Stimulated activated CD8-positive, alpha-beta memory T cell treated with anti-CD3 and anti-CD28 coated beads, Interleukin-7, amount 100 ng/mL, for 1 hour (primary cell): ENCODE results near the gene GJB3.
A peak's percentile ranks its signal among the peaks of the same experiment; 100 is the strongest.
"Not testable (repeated sequence)": the region's sequence is repeated elsewhere in the genome, so short reads cannot be mapped to it uniquely, and the experiment has no call there.

Experiments used
- DNase-seq, 2 donors: peaks; one replicate each; pipeline ENCODE4 v3.0.0-alpha.2; 2020; ENCODE audit warnings: low read depth in 2 of 2

Gene GJB3

GRCh38 chr1:34781071-34781843, at the start of gene GJB3:
GJB3 (plus strand) TSS chr1:34781214; CDS start chr1:34784763, 3,549 bp downstream.
- DNase-seq = no peak

GRCh38 chr1:34732831-34733230, 48.2 kb upstream of the GJB3 start:
- DNase-seq = not testable (repeated sequence)

DNA sequence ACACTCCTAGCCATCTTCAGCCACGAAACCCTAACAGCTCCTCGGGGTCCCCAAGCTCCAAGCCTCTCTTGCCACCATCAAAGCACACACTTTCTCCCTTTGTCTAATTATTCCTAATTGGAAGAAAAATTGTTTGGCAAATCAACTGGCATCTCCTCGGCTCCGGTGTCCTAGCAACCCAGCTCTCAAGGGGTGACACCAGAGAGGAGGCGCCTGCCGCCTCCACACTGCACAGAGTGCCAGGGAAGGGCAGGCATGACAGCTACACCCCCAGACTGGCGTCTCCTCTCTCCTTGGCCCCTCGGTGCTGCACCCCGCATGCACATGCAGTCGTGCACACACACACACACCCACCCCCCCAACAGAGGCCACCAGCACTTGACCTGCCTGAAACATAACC, 44.3 kb upstream of the GJB3 start:
- no peak for DNase-seq

DNA sequence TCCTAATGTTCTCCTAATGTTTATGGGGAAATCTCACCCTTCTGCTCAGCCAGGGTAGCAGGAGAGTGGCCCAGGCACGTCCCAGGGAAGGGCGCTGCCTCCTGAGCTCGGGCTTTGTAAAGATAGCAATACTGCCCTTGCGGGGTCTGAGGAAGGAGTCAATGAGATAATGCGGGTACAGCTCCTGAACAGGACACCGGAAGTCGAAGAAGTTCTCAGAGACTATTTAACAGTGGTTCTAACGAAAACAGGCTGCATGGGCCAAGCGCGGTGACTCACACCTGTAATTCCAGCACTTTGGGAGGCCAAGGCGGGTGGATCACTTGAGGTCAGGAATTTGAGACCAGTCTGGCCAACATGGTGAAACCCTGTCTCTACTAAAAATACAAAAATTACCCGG, 43.8 kb upstream of the GJB3 start:
- not testable (repeated sequence) for DNase-seq

GRCh38 chr1:34739613-34740012, 41.4 kb upstream of the GJB3 start:
- no peak for DNase-seq

DNA sequence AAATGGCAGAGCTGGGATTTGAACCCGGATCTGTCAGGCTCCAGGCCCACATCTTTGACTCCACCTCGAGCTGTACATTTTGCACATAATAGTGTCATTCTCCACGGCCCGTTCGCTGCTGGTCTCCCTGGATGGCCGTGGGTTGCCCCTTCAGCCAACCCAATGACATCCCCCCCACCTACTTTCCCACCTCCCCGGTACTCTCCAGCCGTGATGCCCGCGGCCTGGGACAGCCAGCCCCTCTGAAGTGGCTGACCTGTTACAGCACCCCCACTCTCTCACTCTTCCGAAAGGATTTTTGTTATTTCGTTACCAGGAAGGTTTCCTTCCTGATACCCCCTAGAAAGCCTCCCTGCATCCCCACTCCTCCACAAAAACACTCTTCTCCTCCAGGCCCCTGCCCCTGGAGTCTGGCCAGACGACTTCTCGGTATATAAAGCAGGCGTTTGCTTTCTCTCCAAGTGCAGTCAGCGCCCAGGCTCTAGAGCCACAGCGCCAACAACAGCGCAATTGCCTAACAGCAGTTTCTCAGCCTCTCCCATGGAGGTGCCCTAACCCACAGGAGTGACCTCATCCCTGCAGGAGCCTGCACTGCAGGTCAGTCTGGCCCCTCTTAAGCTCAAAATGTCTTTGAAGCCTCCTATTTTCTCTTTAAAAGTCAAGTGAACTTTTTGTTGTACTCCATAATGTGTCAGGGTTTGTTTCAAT, 40.7 kb upstream of the GJB3 start:
- no peak for DNase-seq

GRCh38 chr1:34742667-34743270, 38.2 kb upstream of the GJB3 start:
- peak; percentile 32 to 64 for DNase-seq

- no peak for DNase-seq
Observed at GRCh38 chr1:34743775-34744174, 37.2 kb upstream of the GJB3 start.

- no peak for DNase-seq
Observed at GRCh38 chr1:34744851-34745250, 36.2 kb upstream of the GJB3 start.

- no peak for DNase-seq
Observed at GRCh38 chr1:34745666-34746065, 35.3 kb upstream of the GJB3 start.

- no peak for DNase-seq
Observed at GRCh38 chr1:34746101-34746500, 34.9 kb upstream of the GJB3 start.

DNA sequence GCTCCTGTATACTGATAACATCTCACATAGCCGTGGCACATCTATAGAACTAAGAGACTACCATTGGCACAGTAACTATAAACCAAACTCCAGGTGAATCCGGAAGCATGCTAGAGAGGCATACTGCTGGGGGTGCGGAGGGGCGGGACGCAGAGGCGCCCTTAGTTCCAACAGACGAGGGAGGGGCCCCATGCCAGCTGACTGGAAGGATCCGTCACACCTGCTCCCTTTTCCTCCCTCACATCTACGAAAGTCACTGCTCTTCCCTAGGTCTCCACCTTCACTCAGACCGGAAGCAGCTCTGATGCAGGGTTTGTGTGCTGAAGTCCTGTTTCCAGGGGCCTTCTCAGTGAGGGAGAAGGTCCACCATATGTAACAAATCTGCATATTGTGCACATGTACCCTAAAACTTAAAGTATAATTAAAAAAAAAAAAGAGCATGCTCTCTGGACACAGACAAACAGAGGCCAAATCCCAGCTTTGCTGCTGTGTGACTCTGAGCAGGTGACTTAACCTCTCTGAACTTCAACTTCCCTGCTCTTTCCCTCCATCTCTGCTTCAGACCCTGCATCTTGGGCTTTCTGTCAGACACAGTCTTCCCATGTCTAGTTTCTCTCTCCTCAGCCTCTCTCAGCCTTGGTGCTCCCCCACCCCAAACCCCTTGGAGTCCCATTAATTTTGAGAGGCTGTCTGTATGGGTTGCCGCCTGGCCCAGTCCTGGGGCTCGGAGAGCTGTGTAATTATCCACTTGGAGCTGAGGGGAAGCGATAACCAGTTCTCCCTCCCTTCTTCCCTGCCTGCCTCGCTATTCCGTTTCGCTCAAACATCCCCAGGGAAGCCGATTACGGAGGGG, 34.0 kb upstream of the GJB3 start:
- DNase-seq = no peak

DNA sequence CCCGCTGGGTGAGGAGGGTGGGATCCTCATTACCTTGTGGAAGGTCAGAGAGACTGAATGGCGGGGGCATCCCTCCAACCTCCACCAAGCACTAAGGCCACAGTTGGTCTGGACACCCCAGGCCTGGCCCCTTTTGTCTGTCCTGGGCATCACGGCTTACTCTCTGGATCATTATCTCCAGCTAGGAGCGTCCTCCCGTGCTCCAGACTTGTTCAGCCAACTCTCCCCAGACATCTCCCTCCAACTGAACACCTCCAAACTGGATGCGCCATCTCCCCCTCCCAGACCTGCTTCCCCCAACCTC, 33.4 kb upstream of the GJB3 start:
- no peak for DNase-seq

- DNase-seq = no peak
Observed at GRCh38 chr1:34749992-34750391, 31.0 kb upstream of the GJB3 start.

- DNase-seq = no peak
Observed at GRCh38 chr1:34750610-34751009, 30.4 kb upstream of the GJB3 start.

DNA sequence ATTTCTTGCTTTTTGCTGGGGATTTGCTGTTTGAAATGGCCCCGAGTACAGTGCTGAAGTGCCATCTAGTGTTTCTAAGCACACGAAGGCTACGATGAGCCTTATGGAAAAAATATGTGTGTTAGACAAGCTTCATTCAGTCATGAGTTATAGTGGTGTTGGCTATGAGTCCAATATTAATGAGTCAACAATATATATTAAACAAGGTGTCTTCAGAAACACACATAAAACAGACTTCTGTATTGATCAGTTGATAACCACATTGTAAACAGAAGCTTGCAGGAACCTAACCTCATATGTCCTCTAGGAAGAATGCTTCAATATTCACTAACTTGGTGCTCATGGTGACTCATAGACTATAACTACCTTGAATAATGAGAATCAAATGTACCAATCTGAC, 27.9 kb upstream of the GJB3 start:
- DNase-seq = no peak

- no peak for DNase-seq
Observed at GRCh38 chr1:34754964-34755637, 25.9 kb upstream of the GJB3 start, which contains the start of gene GJB5. GJB5 (plus strand) TSS chr1:34755047; CDS start chr1:34757331, 2,284 bp downstream.

DNA sequence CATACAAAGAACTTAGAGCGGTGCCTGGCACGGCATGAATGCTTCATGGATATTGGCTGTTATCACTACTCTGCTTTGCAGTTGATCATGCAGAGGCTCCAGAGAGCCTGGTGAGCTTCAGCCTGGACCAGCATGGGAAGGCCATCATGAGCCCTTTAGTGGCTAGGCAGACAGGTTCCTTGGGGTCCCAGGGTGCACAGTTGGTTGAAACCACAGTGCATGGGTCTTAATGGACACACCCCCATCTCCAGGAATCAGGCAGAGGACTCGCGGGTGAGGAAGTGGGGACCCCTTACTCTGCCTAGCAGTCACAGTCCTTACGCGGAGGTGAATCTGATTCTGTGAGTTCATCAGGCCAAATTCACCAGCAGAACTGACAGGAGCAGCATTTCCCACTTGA, 25.1 kb upstream of the GJB3 start:
- no peak for DNase-seq

DNA sequence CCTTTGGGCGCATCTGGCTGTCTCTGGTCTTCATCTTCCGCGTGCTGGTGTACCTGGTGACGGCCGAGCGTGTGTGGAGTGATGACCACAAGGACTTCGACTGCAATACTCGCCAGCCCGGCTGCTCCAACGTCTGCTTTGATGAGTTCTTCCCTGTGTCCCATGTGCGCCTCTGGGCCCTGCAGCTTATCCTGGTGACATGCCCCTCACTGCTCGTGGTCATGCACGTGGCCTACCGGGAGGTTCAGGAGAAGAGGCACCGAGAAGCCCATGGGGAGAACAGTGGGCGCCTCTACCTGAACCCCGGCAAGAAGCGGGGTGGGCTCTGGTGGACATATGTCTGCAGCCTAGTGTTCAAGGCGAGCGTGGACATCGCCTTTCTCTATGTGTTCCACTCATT, 23.6 kb upstream of the GJB3 start:
- no peak for DNase-seq

- DNase-seq = no peak
Observed at GRCh38 chr1:34758751-34759150, 22.3 kb upstream of the GJB3 start.
